ENCODE measurements around the gene GGN. TPM values are rescaled to one million over a fixed set of nuclear protein-coding genes. Genes with fewer than 3 reads are reported as not detected.

GGN gene
- total and polyA plus RNA-seq, 9 of the 15 experiments (the other 6 are each of a cell fraction or from before 2014, with no cell fraction given), result 0.15 to 0.33 TPM; not detected in 7

DNA sequence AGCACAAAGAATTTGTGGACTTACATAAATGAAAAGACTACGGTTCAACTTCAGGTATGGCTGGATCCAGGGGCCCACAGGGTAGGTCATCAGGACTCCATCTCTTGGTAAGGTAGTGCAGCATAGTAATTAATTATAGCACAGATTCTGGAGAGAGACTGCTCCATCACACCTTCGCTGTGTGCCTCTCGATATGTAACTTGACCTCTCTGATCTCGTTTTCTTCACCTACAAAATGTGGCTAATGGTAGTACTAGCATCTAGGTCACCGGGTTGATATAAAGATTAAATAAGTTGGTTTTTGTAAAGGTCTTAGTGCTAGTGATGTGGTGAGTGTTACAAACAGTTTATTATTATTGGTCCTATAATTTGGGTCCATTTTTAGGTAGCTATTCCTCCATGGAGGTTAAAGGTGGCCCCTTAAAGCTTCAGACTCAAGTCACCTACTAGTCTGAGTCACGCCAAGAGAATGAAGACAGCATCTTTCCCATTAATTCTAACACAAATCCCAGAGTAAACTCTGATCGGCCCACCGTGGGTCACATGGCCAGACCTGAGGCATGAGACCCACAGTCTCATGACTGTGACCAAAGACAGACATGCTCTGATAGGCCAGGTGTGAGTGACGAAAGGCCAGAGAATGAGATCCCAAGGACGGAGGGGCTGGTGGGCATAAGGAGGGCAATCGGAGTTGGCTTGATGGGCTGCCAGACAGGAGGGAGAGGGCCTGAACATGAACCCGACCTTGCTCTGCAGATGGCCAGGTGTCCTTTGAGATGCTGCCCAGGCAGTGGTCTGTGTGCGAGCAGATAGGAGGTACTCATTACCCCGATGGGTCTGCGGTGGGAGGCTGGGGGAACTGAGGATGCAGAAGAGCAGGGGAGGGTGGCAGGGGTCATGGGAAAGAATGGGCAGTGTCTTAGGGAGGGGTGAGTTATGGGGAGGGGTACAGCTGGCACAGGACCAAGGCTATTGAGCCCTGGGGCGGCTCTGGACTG lies 31.8 kb downstream of the GGN start (continued):
- TF ChIP-seq, protein P1, sequence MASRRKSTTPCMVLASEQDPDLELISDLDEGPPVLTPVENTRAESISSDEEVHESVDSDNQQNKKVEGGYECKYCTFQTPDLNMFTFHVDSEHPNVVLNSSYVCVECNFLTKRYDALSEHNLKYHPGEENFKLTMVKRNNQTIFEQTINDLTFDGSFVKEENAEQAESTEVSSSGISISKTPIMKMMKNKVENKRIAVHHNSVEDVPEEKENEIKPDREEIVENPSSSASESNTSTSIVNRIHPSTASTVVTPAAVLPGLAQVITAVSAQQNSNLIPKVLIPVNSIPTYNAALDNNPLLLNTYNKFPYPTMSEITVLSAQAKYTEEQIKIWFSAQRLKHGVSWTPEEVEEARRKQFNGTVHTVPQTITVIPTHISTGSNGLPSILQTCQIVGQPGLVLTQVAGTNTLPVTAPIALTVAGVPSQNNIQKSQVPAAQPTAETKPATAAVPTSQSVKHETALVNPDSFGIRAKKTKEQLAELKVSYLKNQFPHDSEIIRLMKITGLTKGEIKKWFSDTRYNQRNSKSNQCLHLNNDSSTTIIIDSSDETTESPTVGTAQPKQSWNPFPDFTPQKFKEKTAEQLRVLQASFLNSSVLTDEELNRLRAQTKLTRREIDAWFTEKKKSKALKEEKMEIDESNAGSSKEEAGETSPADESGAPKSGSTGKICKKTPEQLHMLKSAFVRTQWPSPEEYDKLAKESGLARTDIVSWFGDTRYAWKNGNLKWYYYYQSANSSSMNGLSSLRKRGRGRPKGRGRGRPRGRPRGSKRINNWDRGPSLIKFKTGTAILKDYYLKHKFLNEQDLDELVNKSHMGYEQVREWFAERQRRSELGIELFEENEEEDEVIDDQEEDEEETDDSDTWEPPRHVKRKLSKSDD (conservative IDR thresholded peaks at IDR 0.05; ENCODE audit: low read length), result no peak
- TF ChIP-seq FOXA1 (IDR thresholded peaks at IDR 0.05; ENCODE audit: borderline replicate concordance) (no peak), FOXK2 (conservative IDR thresholded peaks at IDR 0.05 in 1 of 2, IDR thresholded peaks at IDR 0.05 in 1 of 2; ENCODE audit: low read depth in 2 of 2) (no peak), TRIM28 (IDR thresholded peaks at IDR 0.05) (no peak), TCF7 (IDR thresholded peaks at IDR 0.05; ENCODE audit: borderline replicate concordance) (no peak), GTF2E2 (tag; IDR thresholded peaks at IDR 0.05) (no peak), STAG1 (CRISPR knock-in tag; IDR thresholded peaks at IDR 0.05; ENCODE audit: borderline replicate concordance) (no peak), HNRNPL (IDR thresholded peaks at IDR 0.05; ENCODE audit: low read depth, low read length) (no peak), ZNF444 (CRISPR knock-in tag; IDR thresholded peaks at IDR 0.05) (no peak), ZNF311 (CRISPR knock-in tag; IDR thresholded peaks at IDR 0.05) (no peak), ZNF717 (CRISPR knock-in tag; IDR thresholded peaks at IDR 0.05) (no peak), ZNF24 (IDR thresholded peaks at IDR 0.05) (no peak), NR2F6 (CRISPR knock-in tag; IDR thresholded peaks at IDR 0.05) (no peak), ATF1 (CRISPR knock-in tag; IDR thresholded peaks at IDR 0.05) (no peak), ATF1 (tag; IDR thresholded peaks at IDR 0.05) (no peak), ZNF253 (CRISPR knock-in tag; conservative IDR thresholded peaks at IDR 0.05) (no peak), YY1 (IDR thresholded peaks at IDR 0.05; ENCODE audit: borderline replicate concordance in 1 of 3, control insufficient read depth in 1 of 3, extremely low read depth in 1 of 3, insufficient read depth in 3 of 3, insufficient read length in 1 of 3, insufficient replicate concordance in 2 of 3, low read depth in 1 of 3, low read length in 2 of 3) (no peak), DIDO1 (tag; IDR thresholded peaks at IDR 0.05; ENCODE audit: low read depth) (no peak), CREBBP (IDR thresholded peaks at IDR 0.05; ENCODE audit: low read depth, low read length) (no peak), HSF4 (CRISPR knock-in tag; IDR thresholded peaks at IDR 0.05; ENCODE audit: borderline replicate concordance) (no peak)
- TF ChIP-seq, protein P2, sequence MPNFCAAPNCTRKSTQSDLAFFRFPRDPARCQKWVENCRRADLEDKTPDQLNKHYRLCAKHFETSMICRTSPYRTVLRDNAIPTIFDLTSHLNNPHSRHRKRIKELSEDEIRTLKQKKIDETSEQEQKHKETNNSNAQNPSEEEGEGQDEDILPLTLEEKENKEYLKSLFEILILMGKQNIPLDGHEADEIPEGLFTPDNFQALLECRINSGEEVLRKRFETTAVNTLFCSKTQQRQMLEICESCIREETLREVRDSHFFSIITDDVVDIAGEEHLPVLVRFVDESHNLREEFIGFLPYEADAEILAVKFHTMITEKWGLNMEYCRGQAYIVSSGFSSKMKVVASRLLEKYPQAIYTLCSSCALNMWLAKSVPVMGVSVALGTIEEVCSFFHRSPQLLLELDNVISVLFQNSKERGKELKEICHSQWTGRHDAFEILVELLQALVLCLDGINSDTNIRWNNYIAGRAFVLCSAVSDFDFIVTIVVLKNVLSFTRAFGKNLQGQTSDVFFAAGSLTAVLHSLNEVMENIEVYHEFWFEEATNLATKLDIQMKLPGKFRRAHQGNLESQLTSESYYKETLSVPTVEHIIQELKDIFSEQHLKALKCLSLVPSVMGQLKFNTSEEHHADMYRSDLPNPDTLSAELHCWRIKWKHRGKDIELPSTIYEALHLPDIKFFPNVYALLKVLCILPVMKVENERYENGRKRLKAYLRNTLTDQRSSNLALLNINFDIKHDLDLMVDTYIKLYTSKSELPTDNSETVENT (CRISPR knock-in tag; IDR thresholded peaks at IDR 0.05), result no peak
- TF ChIP-seq, protein P3, sequence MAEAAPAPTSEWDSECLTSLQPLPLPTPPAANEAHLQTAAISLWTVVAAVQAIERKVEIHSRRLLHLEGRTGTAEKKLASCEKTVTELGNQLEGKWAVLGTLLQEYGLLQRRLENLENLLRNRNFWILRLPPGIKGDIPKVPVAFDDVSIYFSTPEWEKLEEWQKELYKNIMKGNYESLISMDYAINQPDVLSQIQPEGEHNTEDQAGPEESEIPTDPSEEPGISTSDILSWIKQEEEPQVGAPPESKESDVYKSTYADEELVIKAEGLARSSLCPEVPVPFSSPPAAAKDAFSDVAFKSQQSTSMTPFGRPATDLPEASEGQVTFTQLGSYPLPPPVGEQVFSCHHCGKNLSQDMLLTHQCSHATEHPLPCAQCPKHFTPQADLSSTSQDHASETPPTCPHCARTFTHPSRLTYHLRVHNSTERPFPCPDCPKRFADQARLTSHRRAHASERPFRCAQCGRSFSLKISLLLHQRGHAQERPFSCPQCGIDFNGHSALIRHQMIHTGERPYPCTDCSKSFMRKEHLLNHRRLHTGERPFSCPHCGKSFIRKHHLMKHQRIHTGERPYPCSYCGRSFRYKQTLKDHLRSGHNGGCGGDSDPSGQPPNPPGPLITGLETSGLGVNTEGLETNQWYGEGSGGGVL (CRISPR knock-in tag; IDR thresholded peaks at IDR 0.05), result no peak

All from K562 (cell line).